ENCODE results near the gene SP1. TPM values are rescaled to one million over a fixed set of nuclear protein-coding genes. Genes with fewer than 3 reads are reported as not detected.
"Not testable (repeated sequence)": the region's sequence is repeated elsewhere in the genome, so short reads cannot be mapped to it uniquely, and the experiment has no call there.

SP1 gene
- total RNA-seq, 1 donor, result 50.3 TPM

DNA sequence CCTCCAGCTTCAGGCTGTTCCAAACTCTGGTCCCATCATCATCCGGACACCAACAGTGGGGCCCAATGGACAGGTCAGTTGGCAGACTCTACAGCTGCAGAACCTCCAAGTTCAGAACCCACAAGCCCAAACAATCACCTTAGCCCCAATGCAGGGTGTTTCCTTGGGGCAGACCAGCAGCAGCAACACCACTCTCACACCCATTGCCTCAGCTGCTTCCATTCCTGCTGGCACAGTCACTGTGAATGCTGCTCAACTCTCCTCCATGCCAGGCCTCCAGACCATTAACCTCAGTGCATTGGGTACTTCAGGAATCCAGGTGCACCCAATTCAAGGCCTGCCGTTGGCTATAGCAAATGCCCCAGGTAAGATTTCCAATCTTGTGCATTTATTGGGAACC is 3.3 kb downstream of the SP1 start:
- Histone ChIP-seq H3K36me3 (ENCODE audit: insufficient read depth, low read length) (peaks cover 26% of the 10 kb centered on the region), H3K4me2 (ENCODE audit: insufficient read depth, low read length) (peak overlapping the region; percentile 69), H3K27ac (ENCODE audit: low read depth, low read length) (peak overlapping the region; percentile 5), H3K9me3 (ENCODE audit: low read depth, low read length) (no peaks in the 10 kb centered on the region), H3K79me2 (ENCODE audit: insufficient read depth, low read length) (peaks cover 49% of the 10 kb centered on the region), H2AFZ (ENCODE audit: low read length) (no peak overlapping the region), H3K4me3 (ENCODE audit: insufficient read depth, low read length) (peak overlapping the region; percentile 38), H3K27me3 (ENCODE audit: insufficient read depth, low read length) (no peaks in the 10 kb centered on the region), H3K4me1 (ENCODE audit: insufficient read depth, low read length) (peaks cover 50% of the 10 kb centered on the region), H4K20me1 (ENCODE audit: insufficient read depth, low read length) (peaks cover 20% of the 10 kb centered on the region)
- TF ChIP-seq, protein P1, sequence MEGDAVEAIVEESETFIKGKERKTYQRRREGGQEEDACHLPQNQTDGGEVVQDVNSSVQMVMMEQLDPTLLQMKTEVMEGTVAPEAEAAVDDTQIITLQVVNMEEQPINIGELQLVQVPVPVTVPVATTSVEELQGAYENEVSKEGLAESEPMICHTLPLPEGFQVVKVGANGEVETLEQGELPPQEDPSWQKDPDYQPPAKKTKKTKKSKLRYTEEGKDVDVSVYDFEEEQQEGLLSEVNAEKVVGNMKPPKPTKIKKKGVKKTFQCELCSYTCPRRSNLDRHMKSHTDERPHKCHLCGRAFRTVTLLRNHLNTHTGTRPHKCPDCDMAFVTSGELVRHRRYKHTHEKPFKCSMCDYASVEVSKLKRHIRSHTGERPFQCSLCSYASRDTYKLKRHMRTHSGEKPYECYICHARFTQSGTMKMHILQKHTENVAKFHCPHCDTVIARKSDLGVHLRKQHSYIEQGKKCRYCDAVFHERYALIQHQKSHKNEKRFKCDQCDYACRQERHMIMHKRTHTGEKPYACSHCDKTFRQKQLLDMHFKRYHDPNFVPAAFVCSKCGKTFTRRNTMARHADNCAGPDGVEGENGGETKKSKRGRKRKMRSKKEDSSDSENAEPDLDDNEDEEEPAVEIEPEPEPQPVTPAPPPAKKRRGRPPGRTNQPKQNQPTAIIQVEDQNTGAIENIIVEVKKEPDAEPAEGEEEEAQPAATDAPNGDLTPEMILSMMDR (IDR thresholded peaks at IDR 0.05; ENCODE audit: extremely low read depth, low read depth, low read length), result no peak
- no peak for DNase-seq (ENCODE audit: insufficient read length, low spot score, missing footprints)

DNA sequence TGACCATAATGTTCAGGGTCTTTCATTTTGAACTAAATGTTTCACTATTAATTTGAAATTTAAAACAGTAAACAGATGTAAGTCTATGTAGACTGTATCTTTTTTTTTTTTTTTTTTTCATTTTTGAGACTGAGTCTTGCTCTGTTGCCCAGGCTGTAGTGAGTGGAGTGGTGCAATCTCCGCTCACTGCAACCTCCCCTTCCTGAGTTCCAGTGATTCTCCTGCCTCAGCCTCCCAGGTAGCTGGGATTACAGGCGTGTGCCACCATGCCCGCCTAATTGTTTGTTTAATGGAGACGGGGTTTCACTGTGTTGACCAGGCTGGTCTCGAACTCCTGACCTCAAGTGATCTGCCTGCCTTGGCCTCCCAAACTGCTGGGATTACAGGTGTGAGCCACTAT is 6.4 kb downstream of the SP1 start:
- not testable (repeated sequence) for H3K9me3 ChIP-seq (ENCODE audit: low read depth, low read length); H3K27me3 ChIP-seq (ENCODE audit: insufficient read depth, low read length); DNase-seq (ENCODE audit: insufficient read length, low spot score, missing footprints); H2AFZ ChIP-seq (ENCODE audit: low read length); H3K4me3 ChIP-seq (ENCODE audit: insufficient read depth, low read length)
- peaks cover 80% of the 10 kb centered on the region for H3K79me2 ChIP-seq (ENCODE audit: insufficient read depth, low read length)
- H3K36me3 ChIP-seq (ENCODE audit: insufficient read depth, low read length), result peaks cover 29% of the 10 kb centered on the region
- H3K4me1 ChIP-seq (ENCODE audit: insufficient read depth, low read length), result peaks cover 62% of the 10 kb centered on the region
- peaks cover 18% of the 10 kb centered on the region for H4K20me1 ChIP-seq (ENCODE audit: insufficient read depth, low read length)
- H3K4me2 ChIP-seq (ENCODE audit: insufficient read depth, low read length), result peak overlapping the region; percentile 50
- H3K27ac ChIP-seq (ENCODE audit: low read depth, low read length), result peak overlapping the region; percentile 86

DNA sequence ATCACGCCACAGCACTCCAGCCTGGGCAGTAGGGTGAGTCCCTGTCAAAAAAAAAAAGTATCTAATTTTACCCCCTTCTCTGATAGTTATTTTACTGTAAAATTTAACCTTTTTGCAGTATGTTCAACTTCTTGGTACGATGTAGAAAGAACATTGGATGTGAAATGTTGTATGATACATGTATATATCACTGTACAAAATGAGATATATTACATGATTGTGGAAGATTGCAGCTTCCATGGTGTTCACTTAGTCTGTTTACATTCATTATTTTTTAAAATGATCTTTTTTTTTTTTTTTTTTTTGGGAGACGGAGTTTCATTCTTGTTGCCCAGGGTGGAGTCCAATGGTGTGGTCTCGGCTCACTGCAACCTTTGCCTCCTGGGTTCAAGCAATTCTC is 9.0 kb downstream of the SP1 start:
- DNase-seq (ENCODE audit: insufficient read length, low spot score, missing footprints), result no peak
- H4K20me1 ChIP-seq (ENCODE audit: insufficient read depth, low read length), result no peaks in the 10 kb centered on the region
- H3K4me3 ChIP-seq (ENCODE audit: insufficient read depth, low read length), result peak overlapping the region; percentile 22
- H2AFZ ChIP-seq (ENCODE audit: low read length), result no peak overlapping the region
- TF ChIP-seq, protein P1 (IDR thresholded peaks at IDR 0.05; ENCODE audit: extremely low read depth, low read depth, low read length), result no peak
- H3K4me1 ChIP-seq (ENCODE audit: insufficient read depth, low read length), result peaks cover 39% of the 10 kb centered on the region
- H3K27ac ChIP-seq (ENCODE audit: low read depth, low read length), result peak overlapping the region; percentile 86
- peaks cover 78% of the 10 kb centered on the region for H3K79me2 ChIP-seq (ENCODE audit: insufficient read depth, low read length)
- peaks cover 10% of the 10 kb centered on the region for H3K36me3 ChIP-seq (ENCODE audit: insufficient read depth, low read length)
- H3K9me3 ChIP-seq (ENCODE audit: low read depth, low read length), result no peaks in the 10 kb centered on the region
- H3K4me2 ChIP-seq (ENCODE audit: insufficient read depth, low read length), result peak overlapping the region; percentile 69
- no peaks in the 10 kb centered on the region for H3K27me3 ChIP-seq (ENCODE audit: insufficient read depth, low read length)

DNA sequence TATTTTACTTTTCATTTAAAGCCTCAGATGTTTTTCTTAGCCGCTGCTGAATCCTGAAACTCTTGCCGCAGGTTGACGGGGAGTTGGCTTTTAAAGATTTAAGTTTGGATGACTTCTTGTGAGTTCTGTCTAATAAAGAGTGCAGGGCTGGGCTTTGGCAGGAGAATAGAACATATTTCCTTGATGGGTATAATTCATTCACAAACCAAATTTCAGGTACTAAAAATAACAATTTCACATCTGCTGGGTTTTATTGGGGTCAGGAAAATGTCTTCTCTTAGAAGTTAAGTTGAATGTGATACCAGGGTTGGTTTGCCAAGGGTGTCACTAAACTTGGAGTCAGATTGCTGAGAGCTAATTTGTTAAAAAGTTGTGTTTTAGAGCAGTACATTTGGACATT is 9.7 kb downstream of the SP1 start:
- Histone ChIP-seq H3K36me3 (ENCODE audit: insufficient read depth, low read length) (peaks cover 4% of the 10 kb centered on the region), H3K9me3 (ENCODE audit: low read depth, low read length) (no peaks in the 10 kb centered on the region), H3K27me3 (ENCODE audit: insufficient read depth, low read length) (no peaks in the 10 kb centered on the region), H2AFZ (ENCODE audit: low read length) (no peak overlapping the region), H3K79me2 (ENCODE audit: insufficient read depth, low read length) (peaks cover 77% of the 10 kb centered on the region), H3K4me3 (ENCODE audit: insufficient read depth, low read length) (no peak overlapping the region), H4K20me1 (ENCODE audit: insufficient read depth, low read length) (no peaks in the 10 kb centered on the region), H3K4me1 (ENCODE audit: insufficient read depth, low read length) (peaks cover 39% of the 10 kb centered on the region), H3K27ac (ENCODE audit: low read depth, low read length) (peak overlapping the region; percentile 11), H3K4me2 (ENCODE audit: insufficient read depth, low read length) (peak overlapping the region; percentile 69)
- no peak for DNase-seq (ENCODE audit: insufficient read length, low spot score, missing footprints)
- TF ChIP-seq, protein P1 (IDR thresholded peaks at IDR 0.05; ENCODE audit: extremely low read depth, low read depth, low read length), result no peak
